K562 (cell line): ENCODE results near the gene EIF3J. TPM values are rescaled to one million over a fixed set of nuclear protein-coding genes. Genes with fewer than 3 reads are reported as not detected.

ENCODE experiments used
- ADNP ChIP-seq: fragments of 200-800 bp; sonication (Bioruptor generic); IDR thresholded peaks from 2 replicates; pipeline ENCODE4 v1.6.1; 2016; ENCODE audit warnings: missing genetic modification characterization, missing compliant biosample characterization
- ARNT ChIP-seq, 2 experiments: fragments of 450-650 bp; IDR thresholded peaks; 2 replicates each; pipeline ENCODE4 v1.6.1; 2016; ENCODE audit warnings: mild to moderate bottlenecking in 1 of 2
- BCOR ChIP-seq: fragments of 450-650 bp; IDR thresholded peaks from 2 replicates; pipeline ENCODE4 v1.6.1; 2016
- CBFA2T2 ChIP-seq: fragments of 450-650 bp; conservative IDR thresholded peaks from 2 replicates; pipeline ENCODE4 v1.6.1; 2017; ENCODE audit warnings: mild to moderate bottlenecking
- DDX20 ChIP-seq: fragments of 450-650 bp; IDR thresholded peaks from 2 replicates; pipeline ENCODE4 v1.6.1; 2016; ENCODE audit warnings: missing genetic modification characterization, low read depth, mild to moderate bottlenecking, missing compliant biosample characterization, moderate library complexity
- ERF ChIP-seq: fragments of 450-650 bp; formaldehyde crosslinking; IDR thresholded peaks from 2 replicates; pipeline ENCODE4 v1.4.0; 2020; ENCODE audit warnings: mild to moderate bottlenecking, mixed read lengths
- MYC ChIP-seq, 2 experiments: fragments of 250-450 bp in 1 of 2; sonication (Bioruptor Pico) in 1 of 2; IDR thresholded peaks; 2 replicates each; pipeline versions ENCODE4 v1.5.1 to v1.6.1; 2012 to 2021; ENCODE audit warnings: low read depth in 2 of 2, borderline replicate concordance in 1 of 2, improper control_type of control experiment in 1 of 2, low read length in 1 of 2, mild to moderate bottlenecking in 1 of 2, moderate library complexity in 1 of 2
- POLR2G ChIP-seq: fragments of 200-400 bp; formaldehyde crosslinking; IDR thresholded peaks from 2 replicates; pipeline ENCODE4 v1.6.1; 2017; ENCODE audit warnings: low read depth, mild to moderate bottlenecking, antibody characterized with exemption, low read length, moderate library complexity
- RAD21 ChIP-seq, 2 experiments: fragments of 250-450 bp in 1 of 2; fragments of 450-650 bp in 1 of 2; sonication (Bioruptor Pico) in 1 of 2; formaldehyde crosslinking in 1 of 2; IDR thresholded peaks in 1 of 2; conservative IDR thresholded peaks in 1 of 2; 2 replicates each; pipeline versions ENCODE4 v1.4.0 to v1.8.0; 2020 to 2022; ENCODE audit warnings: mild to moderate bottlenecking in 2 of 2, moderate library complexity in 1 of 2
- RCOR1 ChIP-seq, 2 experiments: IDR thresholded peaks; 2 replicates each; pipeline ENCODE4 v1.6.1; 2012; ENCODE audit warnings: low read depth in 2 of 2, low read length in 2 of 2, borderline replicate concordance in 1 of 2, improper control_type of control experiment in 1 of 2
- ZKSCAN3 ChIP-seq: fragments of 250-450 bp; sonication (Bioruptor Pico); IDR thresholded peaks from 2 replicates; pipeline ENCODE4 v1.4.0; 2020
- ZNF445 ChIP-seq: fragments of 250-450 bp; sonication (Bioruptor Pico); IDR thresholded peaks from 2 replicates; pipeline ENCODE4 v1.4.0; 2020; ENCODE audit warnings: low read depth, mild to moderate bottlenecking, moderate library complexity
- ZNF695 ChIP-seq: fragments of 450-650 bp; formaldehyde crosslinking; IDR thresholded peaks from 2 replicates; pipeline ENCODE4 v1.4.0; 2020; ENCODE audit warnings: mild to moderate bottlenecking, moderate library complexity
- polyA plus RNA-seq, 8 experiments: library from polyadenylated mRNA; depleted of rRNA in 4 of 8; stranded (reverse) in 5 of 8; unstranded in 3 of 8; fragments of >200 nt; fragmentation: Nextera tagmentation in 2 of 8; fragmentation: Illumina TruSeq in 1 of 8; extraction: Ambion mirVana in 2 of 8; extraction: Trizol in 1 of 8; gene quantifications; 2 replicates each; pipeline versions ENCODE4 v1.2.1 to v1.2.3, GENCODE V29; 2011 to 2014; ENCODE audit warnings: inconsistent platforms in 1 of 8, missing spikeins in 1 of 8
- total RNA-seq, 7 experiments: library from RNA; depleted of rRNA in 6 of 7; stranded (reverse); fragments of >200 nt in 6 of 7; fragmentation: Illumina TruSeq in 2 of 7; extraction: Trizol in 2 of 7; gene quantifications; 2 replicates each; pipeline versions ENCODE4 v1.2.1 to v1.2.3, GENCODE V29; 2011 to 2021; ENCODE audit warnings: low replicate concordance in 1 of 7
- TF ChIP-seq, protein P1 (sequence below): fragments of 250-450 bp; sonication (Bioruptor Pico); IDR thresholded peaks from 2 replicates; pipeline ENCODE4 v1.8.0; 2021; ENCODE audit warnings: mild to moderate bottlenecking, moderate library complexity
- TF ChIP-seq, protein P2 (sequence below): sonication (generic); formaldehyde crosslinking; IDR thresholded peaks from 2 replicates; pipeline ENCODE4 v1.8.0; 2022; ENCODE audit warnings: missing genetic modification reagents, mild to moderate bottlenecking, borderline replicate concordance
- TF ChIP-seq, protein P3 (sequence below), 3 experiments: IDR thresholded peaks in 2 of 3; conservative IDR thresholded peaks in 1 of 3; 2 replicates each; pipeline ENCODE4 v1.5.1; 2011 to 2012; ENCODE audit warnings: low read length in 3 of 3, mild to moderate bottlenecking in 3 of 3, control low read depth in 2 of 3, improper control_type of control experiment in 1 of 3, inconsistent platforms in 1 of 3, low read depth in 1 of 3, mixed read lengths in 1 of 3, moderate library complexity in 1 of 3; ENCODE audit not compliant: insufficient read depth in 2 of 3
- TF ChIP-seq, protein P4 (sequence below): fragments of 250-450 bp; sonication (Bioruptor Pico); IDR thresholded peaks from 2 replicates; pipeline ENCODE4 v1.5.0; 2021

EIF3J gene
- total and polyA plus RNA-seq, 9 of the 15 experiments (the other 6 are each of a cell fraction or from before 2014, with no cell fraction given) = 44.2 to 217 (median 151) TPM

DNA sequence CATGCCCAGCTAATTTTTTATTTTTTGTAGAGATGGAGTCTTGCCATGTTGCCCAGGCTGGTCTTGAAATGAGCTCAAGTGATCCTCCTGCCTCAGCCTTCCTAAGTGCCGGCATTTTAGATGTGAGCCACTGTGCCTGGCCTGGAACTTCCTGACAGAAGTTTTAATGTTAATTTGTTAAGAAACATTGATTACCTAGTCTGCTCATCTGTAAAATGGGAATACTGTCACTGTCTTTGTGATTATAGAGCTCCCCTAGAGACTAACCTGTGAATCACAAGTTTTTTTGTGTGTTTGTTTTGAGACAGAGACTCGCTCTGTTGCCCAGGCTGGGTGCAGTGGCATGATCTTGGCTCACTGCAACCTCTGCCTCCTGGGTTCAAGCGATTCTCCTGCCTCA lies 4.3 kb upstream of the EIF3J start (continued):
- TF ChIP-seq, protein P1, sequence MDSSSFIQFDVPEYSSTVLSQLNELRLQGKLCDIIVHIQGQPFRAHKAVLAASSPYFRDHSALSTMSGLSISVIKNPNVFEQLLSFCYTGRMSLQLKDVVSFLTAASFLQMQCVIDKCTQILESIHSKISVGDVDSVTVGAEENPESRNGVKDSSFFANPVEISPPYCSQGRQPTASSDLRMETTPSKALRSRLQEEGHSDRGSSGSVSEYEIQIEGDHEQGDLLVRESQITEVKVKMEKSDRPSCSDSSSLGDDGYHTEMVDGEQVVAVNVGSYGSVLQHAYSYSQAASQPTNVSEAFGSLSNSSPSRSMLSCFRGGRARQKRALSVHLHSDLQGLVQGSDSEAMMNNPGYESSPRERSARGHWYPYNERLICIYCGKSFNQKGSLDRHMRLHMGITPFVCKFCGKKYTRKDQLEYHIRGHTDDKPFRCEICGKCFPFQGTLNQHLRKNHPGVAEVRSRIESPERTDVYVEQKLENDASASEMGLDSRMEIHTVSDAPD (CRISPR knock-in tag) = no peak
- TF ChIP-seq BCOR (peak; percentile 88), ERF (CRISPR knock-in tag) (no peak), ARNT (IDR thresholded peaks at IDR 0.05) (no peak), MYC (IDR thresholded peaks at IDR 0.05; ENCODE audit: low read depth, low read length) (no peak), MYC (CRISPR knock-in tag; IDR thresholded peaks at IDR 0.05; ENCODE audit: borderline replicate concordance, low read depth) (no peak), RAD21 (CRISPR knock-in tag; conservative IDR thresholded peaks at IDR 0.05 in 1 of 2, IDR thresholded peaks at IDR 0.05 in 1 of 2) (peak in 1 of 2 experiments; percentile 23; a peak in 1 of 4 replicates), RCOR1 (IDR thresholded peaks at IDR 0.05; ENCODE audit: borderline replicate concordance in 1 of 2, low read depth in 2 of 2, low read length in 2 of 2) (no peak), ZKSCAN3 (CRISPR knock-in tag) (no peak), ZNF445 (CRISPR knock-in tag) (no peak), CBFA2T2 (no peak), POLR2G (no peak), ZNF695 (CRISPR knock-in tag) (no peak), ADNP (tag) (peak; percentile 60; the same call in 1 of the 2 replicates), DDX20 (tag) (no peak)
- TF ChIP-seq, protein P2, sequence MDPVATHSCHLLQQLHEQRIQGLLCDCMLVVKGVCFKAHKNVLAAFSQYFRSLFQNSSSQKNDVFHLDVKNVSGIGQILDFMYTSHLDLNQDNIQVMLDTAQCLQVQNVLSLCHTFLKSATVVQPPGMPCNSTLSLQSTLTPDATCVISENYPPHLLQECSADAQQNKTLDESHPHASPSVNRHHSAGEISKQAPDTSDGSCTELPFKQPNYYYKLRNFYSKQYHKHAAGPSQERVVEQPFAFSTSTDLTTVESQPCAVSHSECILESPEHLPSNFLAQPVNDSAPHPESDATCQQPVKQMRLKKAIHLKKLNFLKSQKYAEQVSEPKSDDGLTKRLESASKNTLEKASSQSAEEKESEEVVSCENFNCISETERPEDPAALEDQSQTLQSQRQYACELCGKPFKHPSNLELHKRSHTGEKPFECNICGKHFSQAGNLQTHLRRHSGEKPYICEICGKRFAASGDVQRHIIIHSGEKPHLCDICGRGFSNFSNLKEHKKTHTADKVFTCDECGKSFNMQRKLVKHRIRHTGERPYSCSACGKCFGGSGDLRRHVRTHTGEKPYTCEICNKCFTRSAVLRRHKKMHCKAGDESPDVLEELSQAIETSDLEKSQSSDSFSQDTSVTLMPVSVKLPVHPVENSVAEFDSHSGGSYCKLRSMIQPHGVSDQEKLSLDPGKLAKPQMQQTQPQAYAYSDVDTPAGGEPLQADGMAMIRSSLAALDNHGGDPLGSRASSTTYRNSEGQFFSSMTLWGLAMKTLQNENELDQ (CRISPR knock-in tag) = no peak
- TF ChIP-seq, protein P3, sequence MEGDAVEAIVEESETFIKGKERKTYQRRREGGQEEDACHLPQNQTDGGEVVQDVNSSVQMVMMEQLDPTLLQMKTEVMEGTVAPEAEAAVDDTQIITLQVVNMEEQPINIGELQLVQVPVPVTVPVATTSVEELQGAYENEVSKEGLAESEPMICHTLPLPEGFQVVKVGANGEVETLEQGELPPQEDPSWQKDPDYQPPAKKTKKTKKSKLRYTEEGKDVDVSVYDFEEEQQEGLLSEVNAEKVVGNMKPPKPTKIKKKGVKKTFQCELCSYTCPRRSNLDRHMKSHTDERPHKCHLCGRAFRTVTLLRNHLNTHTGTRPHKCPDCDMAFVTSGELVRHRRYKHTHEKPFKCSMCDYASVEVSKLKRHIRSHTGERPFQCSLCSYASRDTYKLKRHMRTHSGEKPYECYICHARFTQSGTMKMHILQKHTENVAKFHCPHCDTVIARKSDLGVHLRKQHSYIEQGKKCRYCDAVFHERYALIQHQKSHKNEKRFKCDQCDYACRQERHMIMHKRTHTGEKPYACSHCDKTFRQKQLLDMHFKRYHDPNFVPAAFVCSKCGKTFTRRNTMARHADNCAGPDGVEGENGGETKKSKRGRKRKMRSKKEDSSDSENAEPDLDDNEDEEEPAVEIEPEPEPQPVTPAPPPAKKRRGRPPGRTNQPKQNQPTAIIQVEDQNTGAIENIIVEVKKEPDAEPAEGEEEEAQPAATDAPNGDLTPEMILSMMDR (IDR thresholded peaks at IDR 0.05 in 2 of 3, conservative IDR thresholded peaks at IDR 0.05 in 1 of 3; ENCODE audit: insufficient read depth in 2 of 3, low read depth in 1 of 3, low read length in 3 of 3) = peak in 2 of 3 experiments; percentile 24 to 35; a peak in 2 of 6 replicates
- TF ChIP-seq, protein P4, sequence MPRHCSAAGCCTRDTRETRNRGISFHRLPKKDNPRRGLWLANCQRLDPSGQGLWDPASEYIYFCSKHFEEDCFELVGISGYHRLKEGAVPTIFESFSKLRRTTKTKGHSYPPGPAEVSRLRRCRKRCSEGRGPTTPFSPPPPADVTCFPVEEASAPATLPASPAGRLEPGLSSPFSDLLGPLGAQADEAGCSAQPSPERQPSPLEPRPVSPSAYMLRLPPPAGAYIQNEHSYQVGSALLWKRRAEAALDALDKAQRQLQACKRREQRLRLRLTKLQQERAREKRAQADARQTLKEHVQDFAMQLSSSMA (CRISPR knock-in tag) = no peak
